Kidney (tissue), 14 donors: ENCODE data around the gene RAB3IL1. TPM values are rescaled to one million over a fixed set of nuclear protein-coding genes. Genes with fewer than 3 reads are reported as not detected.

Source experiments
- DNase-seq, 5 donors: peaks; one replicate each; pipeline ENCODE4 v3.0.0-alpha.2; 2013 to 2020
- FAIRE-seq: peaks from 2 replicates; lab custom pipeline; 2012; peaks lifted over from hg19 to GRCh38; lab: Jason Lieb, UNC
- H3K27ac ChIP-seq, 2 donors: one replicate each; pipeline ENCODE4 v1.7.0; 2013; ENCODE audit warnings: low read depth in 2 of 2, low read length in 2 of 2, inconsistent platforms in 1 of 2
- H3K27me3 ChIP-seq: one replicate; pipeline ENCODE4 v1.7.1; 2013; ENCODE audit warnings: low read length, inconsistent platforms; ENCODE audit not compliant: control insufficient read depth, insufficient read depth
- H3K36me3 ChIP-seq, 3 donors: one replicate each; pipeline versions ENCODE4 v1.7.0 to v1.7.1; 2013; ENCODE audit warnings: low read length in 3 of 3, control low read depth in 1 of 3, inconsistent platforms in 1 of 3; ENCODE audit not compliant: insufficient read depth in 3 of 3, control insufficient read depth in 2 of 3
- H3K4me1 ChIP-seq, 3 donors: one replicate each; pipeline versions ENCODE4 v1.7.0 to v1.7.1; 2013; ENCODE audit warnings: low read length in 3 of 3, inconsistent platforms in 1 of 3, low read depth in 1 of 3; ENCODE audit not compliant: control insufficient read depth in 2 of 3, insufficient read depth in 2 of 3
- H3K4me3 ChIP-seq, 3 donors: one replicate each; pipeline versions ENCODE4 v1.7.0 to v1.8.1; 2013; ENCODE audit warnings: low read length in 3 of 3, control low read depth in 1 of 3, inconsistent platforms in 1 of 3
- H3K9ac ChIP-seq, 3 donors: one replicate each; pipeline versions ENCODE4 v1.7.0 to v1.7.1; 2013; ENCODE audit warnings: low read length in 3 of 3, control low read depth in 1 of 3, inconsistent platforms in 1 of 3
- H3K9me3 ChIP-seq, 3 donors: one replicate each; pipeline versions ENCODE4 v1.7.0 to v1.7.1; 2013; ENCODE audit warnings: low read length in 3 of 3, control low read depth in 1 of 3, inconsistent platforms in 1 of 3; ENCODE audit not compliant: control insufficient read depth in 2 of 3, insufficient read depth in 1 of 3
- CTCF ChIP-seq: IDR thresholded peaks from 3 replicates; pipeline ENCODE4 v1.5.1; 2012; ENCODE audit warnings: mild to moderate bottlenecking, moderate library complexity, borderline replicate concordance; ENCODE audit not compliant: insufficient read depth; ENCODE audit errors: extremely low read depth
- intact Hi-C: fragments of 100-400 bp; cut with DNase I; formaldehyde crosslinking; loops from one replicate; pipeline ENCODE4 v1.11.1; 2022
- polyA plus RNA-seq: library from polyadenylated mRNA; stranded (reverse); fragments of 350-450 nt; fragmentation: Illumina TruSeq; extraction: RNeasy Lipid Tissue Mini Kit (QIAGEN cat#74804); gene quantifications from one replicate; pipeline ENCODE4 v1.2.3, GENCODE V29; 2014; ENCODE audit warnings: low read depth, low replicate concordance; ENCODE audit not compliant: insufficient read depth
- total RNA-seq: library from RNA; stranded (reverse); fragmentation: NEBNext Ultra II Directional; extraction: Animal tissue kit (Norgen Biotek cat#: 25700); gene quantifications from one replicate; pipeline ENCODE4 v1.2.1, GENCODE V29; 2021
- donor health status: control.
- donor health status: control.
- donor health status: control.
- donor health status: control.
- donor health status: control.
- donor health status: DM: yes; HTN: yes; CAD: no.
- donor health status: Normal renal cell carcinoma (clear cell type).

Gene RAB3IL1
- total and polyA plus RNA-seq, 2 donors from 2014 or later: 14.6 to 27.8 TPM

- no peaks in the 10 kb centered on the region for H3K27me3 ChIP-seq
- DNase-seq (peak in 1 of 5 donors; percentile 36), FAIRE-seq (no peak)
- no peak overlapping the region for H3K9ac ChIP-seq
- H3K4me3 ChIP-seq: no peak overlapping the region
- no peaks in the 10 kb centered on the region for H3K9me3 ChIP-seq
- H3K4me1 ChIP-seq: peaks cover 0 to 29% (median 17%) of the 10 kb centered on the region in 3 donors
- no peak overlapping the region for H3K27ac ChIP-seq
- no peak for TF ChIP-seq CTCF
- intact Hi-C loops: no loop called here
- H3K36me3 ChIP-seq: peaks cover 9 to 17% (median 12%) of the 10 kb centered on the region in 3 donors
Measured at GRCh38 chr11:61959678-61960077, 42.3 kb upstream of the RAB3IL1 start.

GRCh38 chr11:61959114-61959513 lies 41.7 kb upstream of the RAB3IL1 start:
- no peak for TF ChIP-seq CTCF
- no peak overlapping the region for H3K9ac ChIP-seq
- H3K27me3 ChIP-seq: no peaks in the 10 kb centered on the region
- FAIRE-seq (no peak), DNase-seq (peak in 1 of 5 donors; percentile 20)
- H3K4me3 ChIP-seq: no peak overlapping the region
- intact Hi-C loops: no loop called here
- peaks cover 5 to 11% (median 7%) of the 10 kb centered on the region in 3 donors for H3K36me3 ChIP-seq
- no peak overlapping the region for H3K27ac ChIP-seq
- H3K9me3 ChIP-seq: no peaks in the 10 kb centered on the region
- peaks cover 0 to 29% (median 17%) of the 10 kb centered on the region in 3 donors for H3K4me1 ChIP-seq

GRCh38 chr11:61958590-61958989 lies 41.2 kb upstream of the RAB3IL1 start:
- H3K36me3 ChIP-seq: peaks cover 2 to 6% (median 4%) of the 10 kb centered on the region in 3 donors
- H3K9ac ChIP-seq: no peak overlapping the region
- H3K4me1 ChIP-seq: peaks cover 0 to 24% (median 13%) of the 10 kb centered on the region in 3 donors
- DNase-seq (no peak), FAIRE-seq (no peak)
- no peak overlapping the region for H3K27ac ChIP-seq
- no peak for TF ChIP-seq CTCF
- intact Hi-C loops: no loop called here
- H3K27me3 ChIP-seq: no peaks in the 10 kb centered on the region
- H3K9me3 ChIP-seq: no peaks in the 10 kb centered on the region
- H3K4me3 ChIP-seq: no peak overlapping the region
